ENCODE measurements around the gene ATIC.

- no peak for TF ChIP-seq EZH2 (IDR thresholded peaks at IDR 0.05)
- no peak for TF ChIP-seq POLR2AphosphoS5 (IDR thresholded peaks at IDR 0.05; ENCODE audit: borderline replicate concordance, low read depth, low read length)
- no peak for TF ChIP-seq FOXP2 (optimal IDR thresholded peaks at IDR 0.05; ENCODE audit: control extremely low read depth, extremely low read length, insufficient read depth)
Measured at GRCh38 chr2:215374642-215375466, 63.0 kb downstream of the ATIC start.
